OCI-LY3 (cell line): ENCODE data around the gene EGFLAM.

Source experiments
- H2AFZ ChIP-seq: fragments of 200-600, 300-600 bp; shearing (Covaris generic); 2 replicates; pipeline ENCODE4 v1.6.0; 2014; ENCODE audit warnings: antibody characterized with exemption, low read depth, low read length
- H3K27ac ChIP-seq: fragments of 200-600, 300-600 bp; sonication (generic); 2 replicates; pipeline ENCODE4 v1.5.1; 2014; ENCODE audit warnings: mild to moderate bottlenecking, low read length, moderate library complexity, mixed read lengths
- H3K27me3 ChIP-seq: fragments of 200-600, 300-600 bp; sonication (generic); 2 replicates; pipeline ENCODE4 v1.6.1; 2014; ENCODE audit warnings: low read depth, low read length, mixed read lengths
- H3K36me3 ChIP-seq: fragments of 200-600, 300-600 bp; sonication (generic); replicated peaks from 2 replicates; pipeline ENCODE3; 2014; ENCODE audit warnings: low read depth, low read length, mixed read lengths
- H3K4me1 ChIP-seq: fragments of 300-600, 200-600 bp; sonication (generic); 2 replicates; pipeline ENCODE4 v1.6.1; 2014; ENCODE audit warnings: low read length, mixed read lengths
- H3K4me2 ChIP-seq: fragments of 200-600, 300-600 bp; sonication (generic); 2 replicates; pipeline ENCODE4 v1.6.1; 2014; ENCODE audit warnings: low read length, mixed read lengths
- H3K4me3 ChIP-seq: fragments of 300-600, 200-600 bp; sonication (generic); 2 replicates; pipeline ENCODE4 v1.5.1; 2014; ENCODE audit warnings: antibody characterized with exemption, mild to moderate bottlenecking, low read length, moderate library complexity
- H3K79me2 ChIP-seq: fragments of 300-600, 200-600 bp; shearing (Covaris generic); 2 replicates; pipeline ENCODE4 v1.6.1; 2014; ENCODE audit warnings: mild to moderate bottlenecking, low read length, mixed read lengths
- H3K9ac ChIP-seq: fragments of 300-600, 200-600 bp; shearing (Covaris generic); 2 replicates; pipeline ENCODE4 v1.6.0; 2014; ENCODE audit warnings: mild to moderate bottlenecking, low read length, moderate library complexity
- H3K9me3 ChIP-seq: fragments of 200-600, 300-600 bp; shearing (Covaris generic); 2 replicates; pipeline ENCODE4 v1.6.1; 2014; ENCODE audit warnings: low read length, mixed read lengths; ENCODE audit not compliant: insufficient read depth
- H4K20me1 ChIP-seq: fragments of 200-600, 300-600 bp; sonication (generic); 2 replicates; pipeline ENCODE4 v1.6.1; 2016; ENCODE audit warnings: low read length, mixed read lengths; ENCODE audit not compliant: insufficient read depth
- CTCF ChIP-seq: fragments of 200-600, 300-600 bp; sonication (generic); IDR thresholded peaks from 2 replicates; pipeline ENCODE4 v1.5.1; 2014; ENCODE audit warnings: antibody characterized with exemption, low read length, low read depth
- EZH2phosphoT487 ChIP-seq: fragments of 200-600 bp; shearing (Covaris generic); IDR thresholded peaks from 2 replicates; pipeline ENCODE4 v1.6.1; 2018; ENCODE audit warnings: antibody characterized with exemption, mixed run types, low read depth

Gene EGFLAM

GRCh38 chr5:38443390-38443789 is 185.0 kb downstream of the EGFLAM start:
- Histone ChIP-seq H3K79me2 (no peaks in the 10 kb centered on the region), H3K4me2 (no peak overlapping the region), H3K4me1 (no peaks in the 10 kb centered on the region), H3K9me3 (no peaks in the 10 kb centered on the region), H2AFZ (no peak overlapping the region), H3K27ac (no peak overlapping the region), H3K9ac (no peak overlapping the region), H3K36me3 (no peaks in the 10 kb centered on the region), H3K4me3 (no peak overlapping the region), H3K27me3 (peaks cover 43% of the 10 kb centered on the region), H4K20me1 (peaks cover 9% of the 10 kb centered on the region; the same call in 1 of the 2 replicates)
- TF ChIP-seq EZH2phosphoT487 (no peak), CTCF (no peak)

GRCh38 chr5:38445374-38446028 is 187.1 kb downstream of the EGFLAM start:
- no peaks in the 10 kb centered on the region for H3K36me3 ChIP-seq
- H2AFZ ChIP-seq, result no peak overlapping the region
- peaks cover 48% of the 10 kb centered on the region for H3K27me3 ChIP-seq
- no peak overlapping the region for H3K4me3 ChIP-seq
- H3K79me2 ChIP-seq, result no peaks in the 10 kb centered on the region
- no peak for TF ChIP-seq CTCF
- TF ChIP-seq EZH2phosphoT487, result no peak
- H3K4me2 ChIP-seq, result no peak overlapping the region
- H3K9ac ChIP-seq, result no peak overlapping the region
- no peaks in the 10 kb centered on the region for H3K4me1 ChIP-seq
- H4K20me1 ChIP-seq, result peaks cover 26% of the 10 kb centered on the region
- no peaks in the 10 kb centered on the region for H3K9me3 ChIP-seq
- H3K27ac ChIP-seq, result no peak overlapping the region

GRCh38 chr5:38446029-38446522 is 187.7 kb downstream of the EGFLAM start:
- H4K20me1 ChIP-seq, result peaks cover 32% of the 10 kb centered on the region

GRCh38 chr5:38447056-38447455 is 188.7 kb downstream of the EGFLAM start:
- Histone ChIP-seq H3K4me1 (no peaks in the 10 kb centered on the region), H3K4me2 (no peak overlapping the region), H3K36me3 (no peaks in the 10 kb centered on the region), H3K4me3 (no peak overlapping the region), H3K27me3 (peaks cover 58% of the 10 kb centered on the region), H3K9ac (no peak overlapping the region), H3K27ac (no peak overlapping the region), H3K9me3 (no peaks in the 10 kb centered on the region), H2AFZ (no peak overlapping the region), H3K79me2 (no peaks in the 10 kb centered on the region), H4K20me1 (peaks cover 37% of the 10 kb centered on the region)
- no peak for TF ChIP-seq EZH2phosphoT487
- TF ChIP-seq CTCF, result no peak

More at GRCh38 chr5:38446029-38446522, 187.7 kb downstream of the EGFLAM start:
- TF ChIP-seq EZH2phosphoT487 (no peak), CTCF (no peak)
- peaks cover 53% of the 10 kb centered on the region for H3K27me3 ChIP-seq
- no peaks in the 10 kb centered on the region for H3K4me1 ChIP-seq
- no peak overlapping the region for H2AFZ ChIP-seq
- no peaks in the 10 kb centered on the region for H3K9me3 ChIP-seq
- H3K4me3 ChIP-seq, result no peak overlapping the region
- no peak overlapping the region for H3K27ac ChIP-seq
- no peaks in the 10 kb centered on the region for H3K79me2 ChIP-seq
- H3K4me2 ChIP-seq, result no peak overlapping the region
- H3K9ac ChIP-seq, result no peak overlapping the region
- H3K36me3 ChIP-seq, result no peaks in the 10 kb centered on the region
